Measurements from ENCODE around the gene NFIA. TPM values are rescaled to one million over a fixed set of nuclear protein-coding genes. Genes with fewer than 3 reads are reported as not detected.

The NFIA gene
- total RNA-seq, 1 experiment from 2014 or later, result 23.9 TPM

DNA sequence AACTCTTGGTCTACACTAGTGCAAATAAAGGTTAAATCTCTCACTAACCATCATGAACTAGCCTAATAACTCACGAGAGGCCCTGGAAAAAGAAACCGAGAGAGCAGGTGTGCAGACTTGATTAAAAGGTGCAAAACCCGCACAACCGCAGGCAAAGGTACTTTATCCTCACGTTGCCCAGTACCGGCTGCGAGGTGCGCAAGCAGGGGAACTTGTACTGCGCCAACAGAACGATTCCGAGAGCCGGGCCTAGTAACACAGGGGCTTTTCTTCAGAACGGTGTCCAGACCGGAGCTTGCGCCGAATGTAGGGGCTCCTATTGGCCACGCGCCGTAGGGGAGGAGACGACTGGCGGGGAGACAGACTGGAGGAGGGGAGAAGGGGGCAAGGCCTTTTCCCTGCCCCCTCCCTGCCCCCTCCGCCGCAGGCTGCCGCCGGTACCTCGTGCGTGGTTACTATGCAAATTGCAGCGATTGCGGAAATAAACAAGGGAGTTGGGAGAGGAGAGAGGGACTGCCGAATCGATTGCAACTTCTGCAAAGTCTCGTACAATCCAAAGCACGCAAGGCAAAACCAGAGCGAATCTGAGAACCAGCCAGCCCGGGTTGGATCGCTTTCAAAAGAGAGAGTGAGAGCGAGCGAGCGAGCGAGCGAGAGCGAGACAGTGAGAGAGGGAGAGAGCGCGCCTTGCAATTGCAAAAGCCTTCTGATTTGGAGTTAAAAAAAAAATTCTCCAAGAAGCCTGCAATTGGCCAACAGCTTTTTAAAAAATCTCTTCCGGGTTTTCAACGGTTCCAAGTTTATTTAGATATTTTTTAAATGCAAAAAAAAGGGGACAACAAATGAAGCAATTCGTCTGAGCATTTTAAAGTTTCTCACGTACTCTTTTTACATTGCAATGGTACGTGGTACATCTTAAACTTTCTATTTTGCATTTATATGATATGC lies 5.4 kb upstream of the NFIA start:
- H3K4me1 ChIP-seq, result peaks cover 13% of the 10 kb centered on the region
- peak; percentile 98 for DNase-seq
- H3K27ac ChIP-seq, result peak overlapping the region; percentile 78
- no peaks in the 10 kb centered on the region for H3K27me3 ChIP-seq
- H3K9me3 ChIP-seq (replicated peaks), result no peaks in the 10 kb centered on the region
- H3K4me3 ChIP-seq, result peak overlapping the region; percentile 66
- H3K36me3 ChIP-seq, result no peaks in the 10 kb centered on the region

DNA sequence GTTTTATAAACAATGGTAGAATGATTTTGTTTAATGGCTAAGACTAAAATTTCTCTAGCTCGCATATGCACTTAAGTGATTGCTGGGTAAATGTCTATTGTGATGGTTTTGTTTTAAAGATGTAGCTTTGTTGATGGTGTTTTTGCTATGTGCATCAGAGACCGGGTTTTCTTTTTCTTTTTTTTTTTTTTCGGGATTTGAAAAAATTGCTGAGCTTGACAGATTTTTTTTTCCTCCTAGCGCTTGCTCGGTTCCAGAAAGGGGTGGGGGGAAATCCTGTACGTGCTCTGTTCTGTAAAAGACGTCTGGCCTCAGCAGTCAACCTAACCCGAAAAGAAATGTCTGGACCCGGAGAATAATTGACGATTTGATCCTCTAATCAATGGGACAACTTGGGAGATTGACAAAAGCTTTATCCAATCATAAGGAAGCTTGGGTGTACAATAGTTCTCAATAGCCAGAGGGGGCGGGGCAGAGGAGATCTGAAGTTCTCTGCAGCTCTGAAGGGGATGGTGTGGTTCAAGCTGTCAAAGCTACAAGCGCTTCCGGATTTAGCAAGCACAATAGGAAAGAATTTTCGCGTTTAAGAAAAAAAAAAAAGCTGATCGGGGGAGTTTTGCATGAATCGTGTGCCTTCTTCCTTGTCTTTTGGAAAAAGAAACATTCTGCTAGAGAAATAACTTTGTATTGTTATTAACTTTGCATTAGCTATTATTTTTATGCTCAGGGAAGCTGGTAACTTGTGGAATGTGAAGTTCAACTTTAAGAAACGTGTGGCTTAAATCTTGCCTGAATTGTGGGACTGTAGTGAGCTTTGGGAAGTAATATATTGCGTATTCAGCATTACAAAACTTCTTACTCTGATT lies 4.5 kb upstream of the NFIA start:
- Histone ChIP-seq H3K4me1 (peaks cover 13% of the 10 kb centered on the region), H3K27me3 (no peaks in the 10 kb centered on the region), H3K27ac (peak overlapping the region; percentile 78), H3K36me3 (no peaks in the 10 kb centered on the region), H3K9me3 (replicated peaks) (no peaks in the 10 kb centered on the region), H3K4me3 (peak overlapping the region; percentile 66)
- peak; percentile 99 to 100 for DNase-seq

DNA sequence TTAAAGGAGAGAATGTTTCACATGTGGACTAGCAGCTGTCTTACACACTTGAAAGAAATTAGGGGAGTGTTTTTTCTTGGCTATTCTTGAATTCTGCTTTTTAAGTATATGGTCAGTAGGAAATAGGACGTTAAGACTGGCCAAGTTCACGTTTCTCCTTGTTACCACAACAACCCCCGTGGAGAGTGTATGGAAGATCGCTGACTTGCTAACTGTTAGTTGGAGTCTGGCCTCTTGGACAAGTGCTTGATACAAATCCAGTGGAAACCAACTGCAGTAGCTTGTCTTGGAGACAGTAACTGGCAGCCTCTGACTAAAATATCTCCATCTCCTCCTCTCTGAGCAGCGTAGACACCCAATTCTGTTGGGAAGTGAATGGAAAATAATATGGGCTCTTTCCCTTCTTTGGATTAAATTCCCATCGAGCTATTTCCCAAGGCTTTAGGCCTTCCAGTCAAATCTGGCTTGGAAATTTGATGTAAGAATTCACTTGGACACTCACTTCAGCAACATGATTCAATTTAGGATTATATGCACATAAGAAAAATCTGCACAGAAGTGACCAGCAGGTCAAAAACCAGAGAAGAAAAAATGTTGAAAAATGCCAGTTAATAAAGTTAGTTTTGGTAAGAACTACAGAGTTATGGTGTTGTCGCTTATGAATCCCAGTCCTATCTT lies 3.6 kb upstream of the NFIA start:
- H3K4me1 ChIP-seq, result peaks cover 13% of the 10 kb centered on the region
- no peaks in the 10 kb centered on the region for H3K36me3 ChIP-seq
- no peaks in the 10 kb centered on the region for H3K27me3 ChIP-seq
- H3K4me3 ChIP-seq, result peak overlapping the region; percentile 66
- DNase-seq, result peak in 1 of 2 experiments; percentile 47
- H3K9me3 ChIP-seq (replicated peaks), result no peaks in the 10 kb centered on the region
- no peak overlapping the region; the same call in 1 of the 2 replicates for H3K27ac ChIP-seq

DNA sequence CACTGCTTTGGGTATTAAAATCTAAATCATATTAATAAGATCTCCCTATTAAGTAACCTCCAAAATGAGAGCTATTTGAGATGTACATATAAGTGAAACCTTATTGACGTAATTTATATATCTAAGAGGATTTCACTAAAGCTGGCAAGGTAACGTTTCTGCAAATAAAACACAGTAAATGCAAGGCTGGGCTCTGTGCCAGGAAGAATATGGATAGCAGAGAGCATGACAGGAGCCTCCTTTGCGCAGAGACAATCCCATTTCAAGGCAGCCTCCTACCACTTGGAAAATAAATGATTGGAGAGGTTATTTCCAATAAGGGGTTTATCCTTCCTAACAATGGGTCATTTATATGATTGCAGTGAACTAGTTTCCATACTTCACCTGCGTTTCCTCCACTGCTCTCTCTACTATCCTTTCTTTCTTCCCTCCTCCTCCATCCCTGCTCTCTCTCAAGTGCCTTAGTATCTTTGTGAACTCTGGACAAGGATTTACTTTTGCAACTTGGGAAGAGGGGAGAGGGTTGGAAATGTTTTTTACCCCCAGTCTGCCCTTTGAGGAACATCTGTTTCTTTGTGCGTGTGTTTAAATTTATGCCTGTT lies 3.0 kb upstream of the NFIA start:
- peak overlapping the region; percentile 61 for H3K27ac ChIP-seq
- H3K9me3 ChIP-seq (replicated peaks), result no peaks in the 10 kb centered on the region
- H3K4me3 ChIP-seq, result peak overlapping the region; percentile 92
- no peaks in the 10 kb centered on the region for H3K27me3 ChIP-seq
- no peaks in the 10 kb centered on the region for H3K36me3 ChIP-seq
- H3K4me1 ChIP-seq, result peaks cover 13% of the 10 kb centered on the region
- DNase-seq, result peak; percentile 44 to 60

DNA sequence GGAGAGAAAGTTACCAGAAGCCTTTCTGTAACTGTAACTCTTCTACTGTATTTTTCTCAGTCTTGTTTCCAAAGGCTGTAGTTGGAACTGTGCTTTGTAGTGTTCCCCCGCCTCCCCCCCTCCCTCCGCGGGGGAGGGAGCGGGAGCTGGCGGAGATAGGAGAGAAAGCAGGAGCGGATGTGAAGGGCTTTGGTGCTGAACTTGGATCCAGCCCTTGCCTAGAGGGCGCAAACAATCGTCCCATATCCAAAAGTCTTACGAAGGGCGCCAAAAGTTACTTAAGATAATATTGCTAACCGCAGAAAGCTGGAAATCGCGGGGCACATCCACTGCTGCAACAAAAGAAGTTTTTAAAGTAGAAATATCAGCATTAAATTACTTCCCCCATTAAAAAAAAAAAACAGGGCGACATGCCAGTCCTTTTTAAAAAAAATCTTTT lies 2.4 kb upstream of the NFIA start:
- H3K36me3 ChIP-seq, result no peaks in the 10 kb centered on the region
- H3K9me3 ChIP-seq (replicated peaks), result no peaks in the 10 kb centered on the region
- peaks cover 13% of the 10 kb centered on the region for H3K4me1 ChIP-seq
- peak overlapping the region; percentile 61 for H3K27ac ChIP-seq
- DNase-seq, result peak; percentile 85 to 92
- peak overlapping the region; percentile 92 for H3K4me3 ChIP-seq
- H3K27me3 ChIP-seq, result no peaks in the 10 kb centered on the region

DNA sequence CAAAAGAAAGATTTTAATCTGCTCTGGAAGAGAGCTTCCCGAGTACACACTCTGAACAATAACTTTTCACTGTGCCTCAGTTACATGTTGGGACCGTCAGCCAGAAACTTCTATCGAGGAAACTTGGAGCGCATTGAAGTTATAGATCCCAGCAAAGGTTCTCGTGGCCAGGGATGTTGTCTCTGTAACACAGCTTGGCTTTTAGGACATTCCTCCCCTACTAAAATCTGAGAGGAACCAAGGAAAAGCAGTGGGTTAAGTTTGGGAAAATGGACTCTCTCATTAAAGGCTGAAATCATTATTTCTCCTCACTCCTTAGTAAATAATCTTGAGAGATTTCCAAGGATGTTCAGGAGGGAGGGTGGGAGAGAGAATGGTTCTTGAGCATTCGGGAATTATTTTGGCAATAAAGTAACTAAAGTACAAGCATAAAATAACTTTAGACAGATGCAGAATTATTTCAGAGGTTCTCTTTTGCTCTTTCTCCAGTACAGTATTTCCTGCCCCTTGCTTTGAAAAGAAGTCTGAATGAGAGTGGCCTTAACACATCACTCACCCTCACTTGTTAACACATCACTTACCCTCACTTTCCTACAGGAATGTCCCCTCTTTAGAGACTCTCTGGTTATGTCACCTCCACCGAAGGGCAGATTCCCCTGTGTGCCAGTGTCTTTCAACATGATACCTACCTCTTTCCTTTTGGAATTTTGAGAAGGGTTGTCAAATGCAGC lies 1.8 kb upstream of the NFIA start:
- no peaks in the 10 kb centered on the region for H3K9me3 ChIP-seq (replicated peaks)
- peaks cover 13% of the 10 kb centered on the region for H3K4me1 ChIP-seq
- no peaks in the 10 kb centered on the region for H3K27me3 ChIP-seq
- H3K4me3 ChIP-seq, result peak overlapping the region; percentile 92
- H3K27ac ChIP-seq, result peak overlapping the region; percentile 61
- H3K36me3 ChIP-seq, result no peaks in the 10 kb centered on the region
- peak in 1 of 2 experiments; percentile 56 for DNase-seq

DNA sequence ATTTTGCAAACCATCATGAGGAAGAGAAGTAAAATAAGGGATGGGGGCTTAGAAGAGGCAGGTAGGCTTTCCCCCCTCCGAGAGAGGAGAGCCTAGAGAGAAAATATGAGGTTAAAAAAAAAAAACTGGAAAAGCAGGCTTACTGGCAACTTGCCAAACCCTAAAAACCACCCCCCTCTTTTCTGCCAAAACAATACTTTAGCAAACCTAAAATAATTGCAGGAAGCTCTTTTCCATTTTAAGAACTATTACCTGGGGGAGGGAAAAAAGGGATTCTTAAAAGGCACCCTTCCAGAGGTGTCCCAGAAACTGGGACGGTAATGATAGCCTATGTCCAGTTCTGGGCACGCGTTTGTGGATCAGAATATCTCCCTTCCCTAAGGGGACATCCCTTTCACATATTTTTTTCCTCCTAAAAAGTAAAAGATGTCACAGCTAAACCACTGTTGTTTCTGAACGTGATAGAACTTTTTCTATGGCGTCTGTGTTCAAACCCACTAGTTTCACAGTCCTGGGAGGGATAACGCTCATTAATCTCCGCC lies 1.1 kb upstream of the NFIA start:
- no peaks in the 10 kb centered on the region for H3K9me3 ChIP-seq (replicated peaks)
- peak overlapping the region; percentile 92 for H3K4me3 ChIP-seq
- peak in 1 of 2 experiments; percentile 56 for DNase-seq
- H3K27ac ChIP-seq, result peak overlapping the region; percentile 61
- no peaks in the 10 kb centered on the region for H3K27me3 ChIP-seq
- peaks cover 13% of the 10 kb centered on the region for H3K4me1 ChIP-seq
- no peaks in the 10 kb centered on the region for H3K36me3 ChIP-seq

DNA sequence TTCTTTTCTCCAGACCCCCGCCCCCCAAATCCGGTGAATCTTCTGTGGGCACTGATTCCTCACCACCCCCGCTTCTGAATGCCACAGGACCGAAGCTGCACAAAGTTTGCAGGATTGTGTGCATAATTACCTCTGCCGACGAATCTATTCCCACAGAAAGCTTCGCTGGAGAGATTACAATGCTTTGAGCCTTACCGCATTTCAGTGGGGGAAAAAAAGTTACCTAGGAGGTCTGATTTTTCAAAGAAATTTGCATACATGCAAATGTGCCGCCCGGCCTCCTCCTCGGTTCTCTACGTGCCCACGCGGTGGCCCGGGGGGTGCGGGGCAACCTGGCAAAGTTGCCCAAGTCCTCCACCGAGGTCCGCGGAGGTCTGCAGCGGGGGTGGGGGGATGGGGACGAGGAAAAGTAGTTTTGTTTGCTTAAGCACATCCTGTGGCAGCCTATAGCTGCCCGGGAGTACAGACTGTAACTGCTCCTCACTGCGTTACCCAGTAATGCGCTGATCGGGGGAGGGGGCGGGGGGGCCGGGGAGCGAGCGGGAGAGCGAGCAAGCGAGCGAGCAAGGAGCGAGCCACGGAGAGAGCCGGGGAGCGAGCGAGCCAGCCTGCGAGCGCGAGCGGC lies 563 bp upstream of the NFIA start:
- Histone ChIP-seq H3K9me3 (replicated peaks) (no peaks in the 10 kb centered on the region), H3K4me3 (peak overlapping the region; percentile 92), H3K27ac (peak overlapping the region; percentile 61), H3K4me1 (peaks cover 13% of the 10 kb centered on the region), H3K36me3 (no peaks in the 10 kb centered on the region), H3K27me3 (no peaks in the 10 kb centered on the region)
- DNase-seq, result peak; percentile 70 to 81

DNA sequence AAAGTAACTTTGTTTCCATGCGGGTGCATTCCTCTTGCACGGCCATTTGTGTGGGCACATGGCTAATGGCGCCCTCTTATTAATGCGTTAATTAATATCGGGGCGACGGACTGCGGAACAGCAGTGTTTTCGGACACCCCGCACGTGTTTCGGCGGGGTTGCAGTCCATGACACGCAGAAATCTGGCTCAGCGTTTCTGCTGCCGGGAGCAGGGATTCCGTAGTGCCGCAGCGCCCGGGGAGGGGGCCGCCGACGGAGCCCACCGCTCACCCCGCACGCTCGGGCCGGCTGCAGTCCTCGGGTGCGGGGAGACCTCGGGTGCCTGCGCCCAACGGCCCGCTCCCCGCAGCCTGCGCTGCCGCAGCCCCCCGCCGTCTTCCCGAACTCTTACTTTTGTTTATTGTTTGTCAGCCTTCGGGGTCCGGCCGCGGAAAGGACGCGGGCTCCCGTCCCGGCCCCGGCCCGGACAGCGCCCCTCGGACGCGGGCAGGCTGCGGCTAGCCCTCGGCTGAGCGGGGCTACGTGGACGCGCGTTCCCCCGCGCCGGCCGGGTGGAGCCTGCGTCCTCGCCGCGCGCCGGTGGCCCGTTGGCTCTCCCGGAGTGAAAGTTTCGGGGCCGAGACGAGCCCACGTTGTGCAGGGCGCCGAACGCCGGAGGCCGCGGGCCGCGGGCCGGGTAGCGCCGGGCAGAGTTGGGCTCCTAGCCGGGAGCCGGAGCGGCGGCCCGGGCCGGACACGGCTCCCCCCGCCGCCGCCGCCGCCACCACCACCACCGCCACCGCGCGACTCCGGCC lies 849 bp downstream of the NFIA start:
- DNase-seq, result peak; percentile 40 to 57
- Histone ChIP-seq H3K27ac (peak overlapping the region; percentile 76), H3K27me3 (no peaks in the 10 kb centered on the region), H3K9me3 (replicated peaks) (no peaks in the 10 kb centered on the region), H3K4me1 (peaks cover 13% of the 10 kb centered on the region), H3K36me3 (peaks cover 5% of the 10 kb centered on the region), H3K4me3 (peak overlapping the region; percentile 92)

DNA sequence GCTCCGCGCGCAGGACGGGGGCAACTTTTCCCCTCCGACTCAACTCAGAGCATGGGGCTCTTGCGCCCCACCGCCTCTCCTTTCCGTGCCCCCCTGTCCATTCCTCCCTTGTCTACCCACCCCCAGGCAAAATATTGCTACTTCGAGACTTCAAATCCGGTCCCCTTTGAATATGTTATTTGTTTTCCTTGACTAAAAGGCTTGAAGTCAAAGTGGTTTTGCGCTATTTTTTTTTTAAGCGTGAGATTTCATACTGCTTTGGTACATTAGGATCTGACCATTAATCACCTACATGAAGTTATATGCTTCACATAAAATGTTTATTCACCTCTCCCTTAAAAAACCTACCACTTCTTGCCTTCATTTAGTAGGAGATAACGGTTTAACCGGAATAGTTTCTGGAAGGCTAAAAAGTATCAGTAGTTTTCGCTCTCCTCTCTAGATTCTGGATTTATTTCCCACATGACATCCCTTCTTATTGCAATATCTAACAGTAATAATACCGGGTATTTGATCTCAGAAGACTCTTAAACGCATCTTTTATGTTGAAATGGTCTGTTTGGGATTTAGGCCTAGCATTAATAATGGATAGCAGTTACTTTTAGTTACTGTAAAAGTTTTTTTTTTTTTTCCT lies 1.6 kb downstream of the NFIA start:
- peak overlapping the region; percentile 76; the same call in 1 of the 2 replicates for H3K27ac ChIP-seq
- peak; percentile 47 to 56 for DNase-seq
- peaks cover 7% of the 10 kb centered on the region for H3K4me1 ChIP-seq
- peak overlapping the region; percentile 92 for H3K4me3 ChIP-seq
- no peaks in the 10 kb centered on the region for H3K9me3 ChIP-seq (replicated peaks)
- H3K36me3 ChIP-seq, result peaks cover 12% of the 10 kb centered on the region
- H3K27me3 ChIP-seq, result no peaks in the 10 kb centered on the region

DNA sequence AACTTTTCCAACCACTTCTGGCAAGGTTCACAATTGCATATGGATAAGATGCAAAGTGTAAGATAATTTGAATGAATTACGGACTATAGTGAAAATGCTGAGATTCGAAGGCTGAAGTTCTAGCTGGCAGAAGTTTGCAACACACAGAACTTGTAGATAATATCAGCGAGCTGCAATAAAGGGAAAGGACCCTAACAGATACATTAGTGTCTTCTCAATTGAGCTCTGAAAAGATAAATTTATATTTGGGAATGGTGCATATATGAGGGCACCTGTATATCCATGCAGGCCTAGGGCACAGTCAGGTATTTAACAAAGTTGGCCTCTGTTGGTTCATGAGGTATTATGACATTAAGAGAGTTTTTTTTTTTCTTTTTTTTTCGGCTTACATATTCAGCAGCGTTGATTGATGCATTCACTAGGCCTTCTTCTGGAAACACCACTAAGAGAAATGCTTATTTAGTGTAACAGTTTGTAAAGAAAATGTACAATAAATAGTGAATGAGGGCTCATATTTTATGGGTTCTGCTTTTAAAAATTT lies 2.2 kb downstream of the NFIA start:
- peak in 1 of 2 experiments; percentile 18 for DNase-seq
- peak overlapping the region; percentile 92 for H3K4me3 ChIP-seq

More for the DNA sequence above, 2.2 kb downstream of the NFIA start:
- peaks cover 16% of the 10 kb centered on the region for H3K36me3 ChIP-seq
- H3K4me1 ChIP-seq, result peaks cover under 1% of the 10 kb centered on the region
- H3K27me3 ChIP-seq, result no peaks in the 10 kb centered on the region
- no peak overlapping the region for H3K27ac ChIP-seq
- no peaks in the 10 kb centered on the region for H3K9me3 ChIP-seq (replicated peaks)
